Measurements from ENCODE around the gene TRMT2B.

Gene TRMT2B

DNA sequence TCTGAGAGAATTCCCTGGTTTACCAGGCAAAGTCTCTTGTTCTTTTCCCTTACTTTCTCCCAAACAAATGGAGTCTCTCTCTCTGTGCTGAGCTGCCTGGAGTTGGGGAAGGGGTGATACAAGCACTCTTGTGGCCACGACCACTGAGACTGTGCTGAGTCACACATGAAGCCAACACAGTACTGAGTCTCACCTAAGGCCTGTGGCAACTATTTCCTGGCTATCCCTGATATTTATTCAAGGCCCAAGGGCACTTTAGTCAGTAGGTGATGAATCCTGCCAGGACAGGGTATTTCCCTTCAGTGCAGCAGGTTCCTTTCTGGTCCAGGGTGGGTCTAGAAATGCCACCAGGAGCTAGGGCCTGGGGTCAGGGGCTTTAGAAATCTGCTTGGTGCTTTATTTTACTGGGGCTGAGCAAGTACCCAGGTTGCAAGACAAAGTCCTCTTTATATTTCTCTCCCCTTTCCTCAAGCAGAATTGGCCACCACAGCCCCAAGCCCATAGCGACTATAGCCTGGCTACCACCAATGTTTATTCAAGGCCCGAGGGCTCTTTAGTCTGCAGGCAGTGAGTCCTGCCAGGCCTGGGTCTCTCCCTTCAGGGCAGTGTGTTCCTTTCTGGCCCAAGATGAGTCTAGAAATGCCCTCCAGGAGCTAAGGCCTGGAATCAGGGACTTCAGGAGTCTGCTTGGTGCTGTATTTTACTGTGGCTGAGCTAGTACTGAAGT, 71.9 kb downstream of the TRMT2B start:
- H3K27me3 ChIP-seq (ENCODE audit: control insufficient read depth in 1 of 2, insufficient read depth in 1 of 2, low read length in 2 of 2) = peaks cover 0 to 1% of the 10 kb centered on the region in 2 experiments
- H3K9me3 ChIP-seq (ENCODE audit: control insufficient read depth, low read length) = no peaks in the 10 kb centered on the region
- no peaks in the 10 kb centered on the region for H3K36me3 ChIP-seq (ENCODE audit: control insufficient read depth in 1 of 2, insufficient read depth in 2 of 2, low read depth in 1 of 2, low read length in 2 of 2)
- H2BK15ac ChIP-seq (ENCODE audit: low read depth, poor library complexity, severe bottlenecking) = no peak overlapping the region
- no peak overlapping the region for H4K91ac ChIP-seq (ENCODE audit: low read length)
- H3K4me2 ChIP-seq (ENCODE audit: low read length, poor library complexity, severe bottlenecking) = no peak overlapping the region
- H3K18ac ChIP-seq (ENCODE audit: low read depth in 1 of 2, low read length in 2 of 2) = peak overlapping the region in 1 of 2 experiments; percentile 40
- H4K8ac ChIP-seq (ENCODE audit: low read length) = peak overlapping the region; percentile 55
- no peak overlapping the region for H2AFZ ChIP-seq (ENCODE audit: low read depth, low read length)
- H3K14ac ChIP-seq (ENCODE audit: low read length in 2 of 2) = no peak overlapping the region
- no peak overlapping the region for H3K4ac ChIP-seq (ENCODE audit: low read depth in 1 of 2, low read length in 2 of 2)
- H3K79me1 ChIP-seq (replicated peaks; ENCODE audit: low read length, poor library complexity, severe bottlenecking) = no peaks in the 10 kb centered on the region
- DNase-seq = peak; percentile 34
- peak overlapping the region in 1 of 2 experiments; percentile 42 for H2BK12ac ChIP-seq (ENCODE audit: low read length in 2 of 2)
- no peak overlapping the region for H2AK5ac ChIP-seq (ENCODE audit: low read length, severe bottlenecking)
- H2BK5ac ChIP-seq (ENCODE audit: low read depth, low read length, poor library complexity, severe bottlenecking) = no peak overlapping the region
- no peak overlapping the region for H3K23ac ChIP-seq (ENCODE audit: low read length in 2 of 2)
- peaks cover 9% of the 10 kb centered on the region for H3K4me1 ChIP-seq (ENCODE audit: control insufficient read depth, insufficient read depth, low read depth, low read length)
- no peak overlapping the region for H2BK120ac ChIP-seq (ENCODE audit: low read depth, low read length)
- no peak overlapping the region for H3K27ac ChIP-seq (ENCODE audit: low read length, poor library complexity, severe bottlenecking)
- 79% methylated on average over 3 of the region's 3 CpGs for WGBS
- no peak overlapping the region for H3K4me3 ChIP-seq (ENCODE audit: insufficient read depth in 1 of 2, low read depth in 1 of 2, low read length in 2 of 2)
- H3K9ac ChIP-seq (ENCODE audit: low read length) = no peak overlapping the region

DNA sequence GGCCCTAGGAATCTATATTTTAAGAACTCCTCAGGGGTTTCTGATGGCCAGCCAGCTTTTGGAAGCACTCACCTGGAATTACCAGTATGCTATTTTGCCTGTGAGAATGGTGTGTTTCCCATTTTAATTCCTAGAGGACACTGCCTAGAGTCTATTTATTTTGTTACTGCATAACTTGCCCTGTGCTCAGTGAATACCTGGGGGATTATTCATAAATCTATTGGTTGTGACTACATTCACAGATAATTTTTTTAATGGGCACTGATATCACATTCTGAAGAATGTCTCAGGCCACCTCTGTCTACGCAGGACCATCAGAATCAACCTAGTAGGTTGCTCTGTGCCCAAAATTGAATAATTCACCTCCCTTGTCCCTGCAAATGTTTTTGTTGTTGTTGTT, 75.7 kb downstream of the TRMT2B start:
- no peak overlapping the region for H3K23ac ChIP-seq (ENCODE audit: low read length in 2 of 2)
- no peak overlapping the region for H3K9ac ChIP-seq (ENCODE audit: low read length)
- H4K91ac ChIP-seq (ENCODE audit: low read length) = no peak overlapping the region
- no peak overlapping the region for H2BK12ac ChIP-seq (ENCODE audit: low read length in 2 of 2)
- no peak overlapping the region for H3K4me2 ChIP-seq (ENCODE audit: low read length, poor library complexity, severe bottlenecking)
- no peak overlapping the region for H2BK5ac ChIP-seq (ENCODE audit: low read depth, low read length, poor library complexity, severe bottlenecking)
- H3K4me3 ChIP-seq (ENCODE audit: insufficient read depth in 1 of 2, low read depth in 1 of 2, low read length in 2 of 2) = no peak overlapping the region
- H2BK15ac ChIP-seq (ENCODE audit: low read depth, poor library complexity, severe bottlenecking) = no peak overlapping the region
- no peak overlapping the region for H2BK120ac ChIP-seq (ENCODE audit: low read depth, low read length)
- peaks cover 8% of the 10 kb centered on the region for H3K4me1 ChIP-seq (ENCODE audit: control insufficient read depth, insufficient read depth, low read depth, low read length)
- H3K27me3 ChIP-seq (ENCODE audit: control insufficient read depth in 1 of 2, insufficient read depth in 1 of 2, low read length in 2 of 2) = no peaks in the 10 kb centered on the region
- DNase-seq = no peak
- H3K4ac ChIP-seq (ENCODE audit: low read depth in 1 of 2, low read length in 2 of 2) = no peak overlapping the region
- H2AFZ ChIP-seq (ENCODE audit: low read depth, low read length) = no peak overlapping the region
- WGBS = no CpG with 5 or more reads among the region's 1 CpG
- no peaks in the 10 kb centered on the region for H3K79me1 ChIP-seq (replicated peaks; ENCODE audit: low read length, poor library complexity, severe bottlenecking)
- no peak overlapping the region for H3K18ac ChIP-seq (ENCODE audit: low read depth in 1 of 2, low read length in 2 of 2)
- no peak overlapping the region for H4K8ac ChIP-seq (ENCODE audit: low read length)
- no peaks in the 10 kb centered on the region for H3K36me3 ChIP-seq (ENCODE audit: control insufficient read depth in 1 of 2, insufficient read depth in 2 of 2, low read depth in 1 of 2, low read length in 2 of 2)
- no peak overlapping the region for H3K27ac ChIP-seq (ENCODE audit: low read length, poor library complexity, severe bottlenecking)
- H3K9me3 ChIP-seq (ENCODE audit: control insufficient read depth, low read length) = no peaks in the 10 kb centered on the region
- H2AK5ac ChIP-seq (ENCODE audit: low read length, severe bottlenecking) = no peak overlapping the region
- no peak overlapping the region for H3K14ac ChIP-seq (ENCODE audit: low read length in 2 of 2)

DNA sequence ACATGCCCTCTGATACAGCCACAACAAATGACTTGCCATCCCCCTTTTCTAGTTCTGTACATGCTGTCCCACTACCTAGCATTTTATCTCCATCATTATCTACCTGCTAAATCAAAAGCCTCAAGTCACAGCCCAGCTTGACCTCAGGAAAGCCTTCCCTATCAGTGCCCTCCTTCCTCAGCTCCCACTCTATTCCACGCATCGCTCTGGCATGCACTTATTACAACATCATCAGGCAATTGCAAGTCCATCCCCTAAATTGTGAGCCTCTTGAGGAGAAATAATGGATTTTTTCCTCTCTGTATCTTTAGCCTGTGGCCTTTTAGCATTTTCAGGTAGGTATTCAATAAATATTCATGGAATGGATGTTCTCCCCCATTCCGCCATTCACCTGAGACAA, 76.7 kb downstream of the TRMT2B start:
- H3K27ac ChIP-seq (ENCODE audit: low read length, poor library complexity, severe bottlenecking) = no peak overlapping the region
- H3K23ac ChIP-seq (ENCODE audit: low read length in 2 of 2) = no peak overlapping the region
- H4K91ac ChIP-seq (ENCODE audit: low read length) = no peak overlapping the region
- no peak overlapping the region for H4K8ac ChIP-seq (ENCODE audit: low read length)
- no peaks in the 10 kb centered on the region for H3K79me1 ChIP-seq (replicated peaks; ENCODE audit: low read length, poor library complexity, severe bottlenecking)
- no peaks in the 10 kb centered on the region for H3K4me1 ChIP-seq (ENCODE audit: control insufficient read depth, insufficient read depth, low read depth, low read length)
- no peak overlapping the region for H2BK120ac ChIP-seq (ENCODE audit: low read depth, low read length)
- H2AK5ac ChIP-seq (ENCODE audit: low read length, severe bottlenecking) = no peak overlapping the region
- no peak overlapping the region for H3K18ac ChIP-seq (ENCODE audit: low read depth in 1 of 2, low read length in 2 of 2)
- H2AFZ ChIP-seq (ENCODE audit: low read depth, low read length) = no peak overlapping the region
- no peak overlapping the region for H3K4me3 ChIP-seq (ENCODE audit: insufficient read depth in 1 of 2, low read depth in 1 of 2, low read length in 2 of 2)
- H3K4ac ChIP-seq (ENCODE audit: low read depth in 1 of 2, low read length in 2 of 2) = no peak overlapping the region
- no peaks in the 10 kb centered on the region for H3K9me3 ChIP-seq (ENCODE audit: control insufficient read depth, low read length)
- no peak overlapping the region for H2BK12ac ChIP-seq (ENCODE audit: low read length in 2 of 2)
- no peaks in the 10 kb centered on the region for H3K36me3 ChIP-seq (ENCODE audit: control insufficient read depth in 1 of 2, insufficient read depth in 2 of 2, low read depth in 1 of 2, low read length in 2 of 2)
- H3K27me3 ChIP-seq (ENCODE audit: control insufficient read depth in 1 of 2, insufficient read depth in 1 of 2, low read length in 2 of 2) = no peaks in the 10 kb centered on the region
- no peak overlapping the region for H3K9ac ChIP-seq (ENCODE audit: low read length)
- DNase-seq = no peak
- no peak overlapping the region for H3K4me2 ChIP-seq (ENCODE audit: low read length, poor library complexity, severe bottlenecking)
- H2BK5ac ChIP-seq (ENCODE audit: low read depth, low read length, poor library complexity, severe bottlenecking) = no peak overlapping the region
- WGBS = 100% methylated on average over 1 of the region's 3 CpGs
- H2BK15ac ChIP-seq (ENCODE audit: low read depth, poor library complexity, severe bottlenecking) = no peak overlapping the region
- H3K14ac ChIP-seq (ENCODE audit: low read length in 2 of 2) = no peak overlapping the region

DNA sequence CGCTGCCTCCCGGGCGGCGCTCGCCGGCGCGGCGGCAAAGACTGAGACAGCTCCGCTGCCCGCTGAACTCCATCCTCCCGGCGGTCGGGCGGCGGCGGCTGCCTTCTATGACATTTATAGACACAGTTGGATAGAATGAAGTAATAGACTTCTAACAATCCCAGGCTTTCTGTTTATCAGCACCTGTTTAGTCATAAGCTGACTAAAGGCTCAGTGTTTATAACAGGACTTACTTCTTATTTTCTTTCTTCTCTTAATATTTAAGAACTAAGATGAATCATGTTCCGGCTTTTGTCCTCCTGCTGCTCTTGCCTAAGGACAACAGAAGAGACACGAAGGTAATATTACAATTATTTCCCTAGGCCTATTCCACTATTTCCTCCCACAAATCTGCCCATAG, 78.5 kb downstream of the TRMT2B start:
- Histone ChIP-seq H3K23ac (ENCODE audit: low read length in 2 of 2) (no peak overlapping the region), H2AFZ (ENCODE audit: low read depth, low read length) (no peak overlapping the region), H3K4me1 (ENCODE audit: control insufficient read depth, insufficient read depth, low read depth, low read length) (no peaks in the 10 kb centered on the region), H3K4ac (ENCODE audit: low read depth in 1 of 2, low read length in 2 of 2) (no peak overlapping the region), H2AK5ac (ENCODE audit: low read length, severe bottlenecking) (no peak overlapping the region), H3K27me3 (ENCODE audit: control insufficient read depth in 1 of 2, insufficient read depth in 1 of 2, low read length in 2 of 2) (no peaks in the 10 kb centered on the region), H2BK12ac (ENCODE audit: low read length in 2 of 2) (no peak overlapping the region), H2BK120ac (ENCODE audit: low read depth, low read length) (no peak overlapping the region), H3K27ac (ENCODE audit: low read length, poor library complexity, severe bottlenecking) (no peak overlapping the region), H3K4me2 (ENCODE audit: low read length, poor library complexity, severe bottlenecking) (no peak overlapping the region), H2BK15ac (ENCODE audit: low read depth, poor library complexity, severe bottlenecking) (no peak overlapping the region), H3K18ac (ENCODE audit: low read depth in 1 of 2, low read length in 2 of 2) (no peak overlapping the region), H2BK5ac (ENCODE audit: low read depth, low read length, poor library complexity, severe bottlenecking) (no peak overlapping the region), H4K91ac (ENCODE audit: low read length) (no peak overlapping the region), H3K9me3 (ENCODE audit: control insufficient read depth, low read length) (no peaks in the 10 kb centered on the region), H3K79me1 (replicated peaks; ENCODE audit: low read length, poor library complexity, severe bottlenecking) (no peaks in the 10 kb centered on the region), H3K14ac (ENCODE audit: low read length in 2 of 2) (no peak overlapping the region), H3K36me3 (ENCODE audit: control insufficient read depth in 1 of 2, insufficient read depth in 2 of 2, low read depth in 1 of 2, low read length in 2 of 2) (no peaks in the 10 kb centered on the region), H4K8ac (ENCODE audit: low read length) (no peak overlapping the region), H3K9ac (ENCODE audit: low read length) (no peak overlapping the region), H3K4me3 (ENCODE audit: insufficient read depth in 1 of 2, low read depth in 1 of 2, low read length in 2 of 2) (no peak overlapping the region)
- no CpG with 5 or more reads among the region's 19 CpGs for WGBS
- DNase-seq = peak; percentile 52
